ENCODE measurements around the gene MED13L. TPM values are rescaled to one million over a fixed set of nuclear protein-coding genes. Genes with fewer than 3 reads are reported as not detected.

The MED13L gene
- total and polyA plus RNA-seq, 8 donors, result 92.4 to 123 (median 97.0) TPM

DNA sequence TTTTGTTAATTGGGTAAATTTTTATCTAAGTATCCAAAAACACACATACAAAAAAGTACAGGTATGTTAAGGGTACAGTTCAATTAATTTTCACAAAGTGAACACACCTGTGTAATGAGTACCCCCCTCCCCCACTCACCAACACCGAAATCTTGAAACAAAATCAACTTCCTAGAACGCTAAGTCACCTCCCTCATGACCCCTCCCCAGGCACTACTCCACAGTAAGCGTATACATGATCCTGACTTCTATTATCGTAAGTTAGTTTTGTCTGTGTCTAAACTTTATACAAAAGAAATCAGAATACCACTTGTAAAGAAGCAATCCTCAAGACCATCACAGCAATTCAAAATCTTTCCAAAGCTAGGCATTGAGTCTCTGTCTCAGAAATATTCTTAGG is 100.5 kb downstream of the MED13L start:
- Histone ChIP-seq H3K9me3 (no peaks in the 10 kb centered on the region), H3K27me3 (no peaks in the 10 kb centered on the region), H3K4me3 (no peak overlapping the region), H3K4me1 (peaks cover 6 to 52% of the 10 kb centered on the region in 2 donors), H3K27ac (no peak overlapping the region), H3K36me3 (no peaks in the 10 kb centered on the region)
- no peak for DNase-seq
- no peak for TF ChIP-seq CTCF (IDR thresholded peaks at IDR 0.05)
- intact Hi-C loops (cut with DNase I), result no loop called here
- ATAC-seq, result no peak

GRCh38 chr12:116174904-116175303 is 102.6 kb downstream of the MED13L start:
- TF ChIP-seq CTCF (IDR thresholded peaks at IDR 0.05), result no peak
- Histone ChIP-seq H3K27me3 (no peaks in the 10 kb centered on the region), H3K36me3 (no peaks in the 10 kb centered on the region), H3K9me3 (no peaks in the 10 kb centered on the region), H3K4me1 (peaks cover 0 to 42% of the 10 kb centered on the region in 2 donors), H3K4me3 (no peak overlapping the region), H3K27ac (no peak overlapping the region)
- no peak for ATAC-seq
- DNase-seq, result no peak
- intact Hi-C loops (cut with DNase I), result no loop called here

GRCh38 chr12:116174006-116174405 is 103.5 kb downstream of the MED13L start:
- intact Hi-C loops (cut with DNase I), result no loop called here
- H3K4me3 ChIP-seq, result no peak overlapping the region
- no peak for ATAC-seq
- no peak for TF ChIP-seq CTCF (IDR thresholded peaks at IDR 0.05)
- H3K4me1 ChIP-seq, result peaks cover 0 to 35% of the 10 kb centered on the region in 2 donors
- H3K9me3 ChIP-seq, result no peaks in the 10 kb centered on the region
- H3K36me3 ChIP-seq, result no peaks in the 10 kb centered on the region
- no peak for DNase-seq
- H3K27me3 ChIP-seq, result no peaks in the 10 kb centered on the region
- no peak overlapping the region for H3K27ac ChIP-seq

GRCh38 chr12:116172224-116172849 is 105.2 kb downstream of the MED13L start:
- ATAC-seq, result peak; percentile 27
- Histone ChIP-seq H3K27me3 (no peaks in the 10 kb centered on the region), H3K9me3 (no peaks in the 10 kb centered on the region), H3K36me3 (no peaks in the 10 kb centered on the region), H3K4me1 (peaks cover 0 to 28% of the 10 kb centered on the region in 2 donors), H3K27ac (peak overlapping the region in 1 of 2 donors; percentile 9), H3K4me3 (no peak overlapping the region)
- DNase-seq, result no peak
- TF ChIP-seq CTCF (IDR thresholded peaks at IDR 0.05), result no peak
- intact Hi-C loops (cut with DNase I), result no loop called here

DNA sequence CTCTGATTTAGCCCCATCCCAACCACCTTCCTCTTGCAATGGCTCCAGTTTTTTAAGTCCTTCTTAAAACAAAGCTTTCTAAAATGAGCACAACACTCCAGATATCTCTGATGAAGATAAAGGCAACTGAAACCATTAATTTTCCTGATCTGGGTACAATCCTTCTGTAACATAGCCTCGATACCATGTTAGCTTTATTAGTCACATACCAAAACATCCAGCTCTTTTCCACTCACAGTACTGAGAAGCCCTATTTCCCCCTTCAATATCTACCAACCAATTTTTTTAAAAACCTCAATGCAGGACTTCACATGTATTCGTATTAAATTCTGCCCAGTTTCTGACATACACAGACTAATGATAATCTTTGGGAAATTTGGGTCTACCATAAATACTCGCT is 105.9 kb downstream of the MED13L start:
- DNase-seq, result no peak
- Histone ChIP-seq H3K4me1 (peaks cover 6 to 28% of the 10 kb centered on the region in 2 donors), H3K27ac (no peak overlapping the region), H3K36me3 (no peaks in the 10 kb centered on the region), H3K27me3 (no peaks in the 10 kb centered on the region), H3K4me3 (no peak overlapping the region), H3K9me3 (no peaks in the 10 kb centered on the region)
- no peak for TF ChIP-seq CTCF (IDR thresholded peaks at IDR 0.05)
- peak; percentile 27 for ATAC-seq
- intact Hi-C loops (cut with DNase I), result no loop called here

Measured in left lung (tissue), 10 donors.